A549 (cell line): Measurements from ENCODE around the gene ATL1. TPM values are rescaled to one million over a fixed set of nuclear protein-coding genes. Genes with fewer than 3 reads are reported as not detected.

Source experiments
- ATAC-seq, 2 experiments: fragments of 200-7000 bp in 1 of 2; fragments of >200 bp in 1 of 2; cut with Nextera tagmentation in 1 of 2; cut with Tn5 transposase in 1 of 2; 3 replicates each; pipeline versions ENCODE4 v1.8.0 to v1.9.1; 2018 to 2020; ENCODE audit warnings: mild to moderate bottlenecking in 1 of 2, moderate library complexity in 1 of 2
- CTCF ChIA-PET: fragments of 300-600 bp; sonication (Branson Sonifier 250); formaldehyde crosslinking; extraction: SDS; loops from one replicate; lab custom pipeline; 2021; ENCODE audit warnings: antibody characterized with exemption, inconsistent platforms; lab: Yijun Ruan, JAX
- POLR2A ChIA-PET: fragments of 350-600 bp; formaldehyde crosslinking; extraction: SDS; loops from one replicate; lab custom pipeline; 2021; ENCODE audit warnings: antibody characterized with exemption, inconsistent platforms; lab: Yijun Ruan, JAX
- DNase-seq, 2 experiments: peaks; one replicate each; pipeline versions ENCODE4 v3.0.0 to v3.0.0-alpha.2; 2011 to 2016; ENCODE audit warnings: low read depth in 1 of 2, low spot score in 1 of 2
- FAIRE-seq: peaks from 2 replicates; lab custom pipeline; 2011; peaks lifted over from hg19 to GRCh38; lab: Jason Lieb, UNC
- H3K27ac ChIP-seq, 2 experiments: fragments of >200 bp; sonication (Bioruptor Twin); formaldehyde crosslinking; 3 replicates each; pipeline ENCODE4 v1.5.1; 2016 to 2017
- H3K4me1 ChIP-seq: fragments of >200 bp; sonication (Bioruptor Twin); formaldehyde crosslinking; 3 replicates; pipeline ENCODE4 v1.6.1; 2016
- H3K4me2 ChIP-seq: fragments of >200 bp; sonication (Bioruptor Twin); formaldehyde crosslinking; 3 replicates; pipeline ENCODE4 v1.6.1; 2016
- H3K4me3 ChIP-seq: fragments of >200 bp; sonication (Bioruptor Twin); formaldehyde crosslinking; 3 replicates; pipeline ENCODE4 v1.5.1; 2016
- H3K9me3 ChIP-seq: fragments of >200 bp; sonication (Bioruptor Twin); formaldehyde crosslinking; 3 replicates; pipeline ENCODE4 v1.6.1; 2016
- CHD4 ChIP-seq: fragments of 200-600 bp; sonication (generic); IDR thresholded peaks from 2 replicates; pipeline ENCODE4 v1.6.1; 2016; ENCODE audit warnings: antibody characterized with exemption, mild to moderate bottlenecking, borderline replicate concordance
- FOSL2 ChIP-seq, 2 experiments: fragments of 450-650 bp in 1 of 2; fragments of >200 bp in 1 of 2; sonication (Bioruptor Twin) in 1 of 2; formaldehyde crosslinking; IDR thresholded peaks; 2 replicates each; pipeline versions ENCODE4 v1.5.0 to v1.6.1; 2016 to 2020; ENCODE audit warnings: mild to moderate bottlenecking in 1 of 2, moderate library complexity in 1 of 2
- HEYL ChIP-seq: fragments of 250-450 bp; sonication (Bioruptor Pico); IDR thresholded peaks from 2 replicates; pipeline ENCODE4 v1.8.0; 2021; ENCODE audit warnings: mild to moderate bottlenecking, moderate library complexity
- HMGXB4 ChIP-seq: fragments of 250-450 bp; sonication (Bioruptor Pico); IDR thresholded peaks from 2 replicates; pipeline ENCODE4 v1.5.0; 2021; ENCODE audit warnings: mild to moderate bottlenecking, moderate library complexity, borderline replicate concordance
- HOXB13 ChIP-seq: fragments of 250-450 bp; sonication (Bioruptor Pico); IDR thresholded peaks from 2 replicates; pipeline ENCODE4 v1.5.0; 2020; ENCODE audit warnings: low read depth, mild to moderate bottlenecking, moderate library complexity
- JUN ChIP-seq, 2 experiments: fragments of >200 bp; sonication (Bioruptor Twin); formaldehyde crosslinking; IDR thresholded peaks; 2 replicates in 1 of 2; 3 replicates in 1 of 2; pipeline ENCODE4 v1.6.1; 2016 to 2017
- KDM1A ChIP-seq: fragments of 200-600 bp; sonication (generic); IDR thresholded peaks from 2 replicates; pipeline ENCODE4 v1.6.1; 2016; ENCODE audit warnings: low read depth, mild to moderate bottlenecking
- MAFK ChIP-seq: fragments of 450-650 bp; IDR thresholded peaks from 2 replicates; pipeline ENCODE4 v1.6.1; 2014; ENCODE audit not compliant: partially characterized antibody
- MAZ ChIP-seq: fragments of 150-350 bp; IDR thresholded peaks from 2 replicates; pipeline ENCODE4 v1.6.1; 2014; ENCODE audit warnings: antibody characterized with exemption, low read depth, low read length, borderline replicate concordance
- NR3C1 ChIP-seq: fragments of >200 bp; sonication (Bioruptor Twin); formaldehyde crosslinking; IDR thresholded peaks from 3 replicates; pipeline ENCODE4 v1.6.1; 2017
- PBX3 ChIP-seq: IDR thresholded peaks from 2 replicates; pipeline ENCODE4 v1.6.1; 2012
- REST ChIP-seq: fragments of 200-600 bp; sonication (generic); IDR thresholded peaks from 2 replicates; pipeline ENCODE4 v1.6.1; 2016; ENCODE audit warnings: antibody characterized with exemption, mild to moderate bottlenecking, moderate library complexity
- TFCP2L1 ChIP-seq: fragments of 250-450 bp; sonication (Bioruptor Pico); IDR thresholded peaks from 2 replicates; pipeline ENCODE4 v1.5.0; 2021; ENCODE audit warnings: mild to moderate bottlenecking
- USF2 ChIP-seq: fragments of 450-650 bp; IDR thresholded peaks from 2 replicates; pipeline ENCODE4 v1.6.1; 2014; ENCODE audit warnings: antibody characterized with exemption
- ZFP36 ChIP-seq: fragments of 450-650 bp; IDR thresholded peaks from 2 replicates; pipeline ENCODE4 v1.6.1; 2014; ENCODE audit warnings: borderline replicate concordance; ENCODE audit not compliant: partially characterized antibody
- ZNF302 ChIP-seq: fragments of 250-450 bp; sonication (Bioruptor Pico); IDR thresholded peaks from 2 replicates; pipeline ENCODE4 v1.9.0; 2021; ENCODE audit warnings: inconsistent platforms, mild to moderate bottlenecking, moderate library complexity
- WGBS: methylation state at CpG from one replicate; pipeline ENCODE4 v1.1.6; 2017; ENCODE audit errors: missing lambda C conversion rate; 5-methylcytosine and 5-hydroxymethylcytosine counted together
- polyA plus RNA-seq, 4 experiments: library from polyadenylated mRNA; depleted of rRNA in 3 of 4; stranded (reverse); fragments of >200 nt; fragmentation: RNase III in 1 of 4; extraction: RNeasy Plus Mini Kit Qiagen cat#74134 plus additional on column Dnase treatment in 1 of 4; gene quantifications; 2 replicates in 3 of 4; 3 replicates in 1 of 4; pipeline ENCODE4 v1.2.3, GENCODE V29; 2011 to 2017
- TF ChIP-seq, protein P1 (sequence below): IDR thresholded peaks from 2 replicates; pipeline ENCODE4 v1.6.1; 2012

The ATL1 gene
- polyA plus RNA-seq, 2 of the 4 experiments (the other 2 are of a cell fraction) = 4.7 to 5.1 TPM

DNA sequence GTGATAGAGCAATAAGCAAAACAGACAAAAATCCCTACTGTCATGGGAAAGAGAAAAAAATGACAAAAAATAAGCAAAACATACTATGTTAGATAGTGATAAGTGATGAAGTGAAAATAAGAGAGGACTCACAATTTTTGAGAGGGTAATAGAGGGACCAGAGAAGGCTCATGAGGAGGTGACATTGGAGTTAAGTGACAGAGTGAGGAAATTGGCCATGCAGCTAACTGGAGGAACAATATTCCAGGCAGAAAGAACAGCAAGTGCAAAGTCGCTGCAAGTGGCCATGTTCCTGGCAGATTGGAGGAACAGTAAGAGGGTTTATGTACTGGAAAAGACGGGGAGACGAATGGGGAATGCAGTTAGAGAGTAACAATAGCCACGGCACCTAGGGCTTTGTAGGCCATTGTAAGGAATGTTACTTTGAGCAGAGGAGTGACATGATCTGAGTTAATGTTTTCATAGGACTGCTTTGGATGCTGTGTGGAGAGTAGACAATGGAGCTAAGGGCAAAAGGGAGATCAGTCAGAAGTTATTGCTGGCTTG lies 109.6 kb downstream of the ATL1 start:
- ATAC-seq = no peak
- no peak for FAIRE-seq
- H3K4me3 ChIP-seq = no peak overlapping the region
- H3K4me2 ChIP-seq = peak overlapping the region; percentile 72
- ChIA-PET POLR2A (interaction anchor here (1.4 kb wide), 1 partner anchor 349 kb away, joined by 3 read pairs; no protein-coding TSS in a partner anchor), CTCF (no interaction called here)
- TF ChIP-seq ZNF302 (CRISPR knock-in tag) = no peak
- no peak for TF ChIP-seq TFCP2L1 (CRISPR knock-in tag)
- TF ChIP-seq MAFK = no peak
- no peak for TF ChIP-seq CHD4
- TF ChIP-seq USF2 = no peak
- no peak for TF ChIP-seq HOXB13 (CRISPR knock-in tag)
- TF ChIP-seq HEYL = no peak
- no peak for TF ChIP-seq KDM1A
- TF ChIP-seq REST = no peak
- TF ChIP-seq NR3C1 = no peak
- TF ChIP-seq, protein P1, sequence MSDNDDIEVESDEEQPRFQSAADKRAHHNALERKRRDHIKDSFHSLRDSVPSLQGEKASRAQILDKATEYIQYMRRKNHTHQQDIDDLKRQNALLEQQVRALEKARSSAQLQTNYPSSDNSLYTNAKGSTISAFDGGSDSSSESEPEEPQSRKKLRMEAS = no peak
- no peak for TF ChIP-seq ZFP36
- no peak for TF ChIP-seq JUN (IDR thresholded peaks at IDR 0.05)
- TF ChIP-seq HMGXB4 (CRISPR knock-in tag) = no peak
- DNase-seq = no peak
- peaks cover 16% of the 10 kb centered on the region for H3K4me1 ChIP-seq
- H3K27ac ChIP-seq = peak overlapping the region in 1 of 2 experiments; percentile 96; a peak in 3 of 6 replicates
- 87% methylated on average over 4 of the region's 4 CpGs for WGBS
- no peaks in the 10 kb centered on the region for H3K9me3 ChIP-seq

DNA sequence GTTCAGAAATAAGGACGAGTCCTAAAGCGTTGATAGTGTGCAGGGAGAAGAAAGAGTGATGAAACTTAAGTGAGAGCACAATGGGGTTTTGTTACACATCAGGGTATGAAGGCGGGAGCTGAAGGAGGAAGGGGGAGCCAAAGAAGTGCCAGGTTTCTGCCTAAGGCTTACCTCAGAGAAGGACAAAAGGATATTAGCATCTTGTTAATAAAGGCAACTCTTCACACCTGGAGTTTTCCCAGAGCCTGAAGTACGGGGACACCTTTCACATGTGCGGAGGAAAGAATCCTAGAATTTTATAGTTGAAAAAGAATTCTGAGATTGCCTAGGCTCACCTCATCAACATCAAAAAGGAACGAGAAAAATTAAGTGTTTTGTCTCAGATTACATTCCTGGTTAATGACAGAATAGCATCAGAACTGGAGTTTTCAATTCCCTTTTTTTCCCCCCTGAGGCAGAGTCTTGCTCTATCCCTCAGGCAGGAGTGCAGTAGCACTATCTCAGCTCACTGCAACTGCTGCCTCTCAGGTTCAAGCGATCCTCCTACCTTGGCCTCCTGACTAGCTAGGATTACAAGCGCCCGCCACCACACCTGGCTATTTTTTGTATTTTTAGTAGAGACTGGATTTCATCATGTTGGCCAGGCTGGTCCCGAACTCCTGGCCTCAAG lies 110.4 kb downstream of the ATL1 start:
- no peak for DNase-seq
- CTCF ChIA-PET = interaction anchor here (1.2 kb wide), 1 partner anchor 108 kb away, joined by 3 read pairs; no protein-coding TSS in a partner anchor

More for the DNA sequence above, 110.4 kb downstream of the ATL1 start:
- ATAC-seq (no peak), FAIRE-seq (no peak)
- Histone ChIP-seq H3K4me1 (peaks cover 22% of the 10 kb centered on the region), H3K9me3 (no peaks in the 10 kb centered on the region), H3K27ac (no peak overlapping the region), H3K4me3 (no peak overlapping the region), H3K4me2 (no peak overlapping the region)
- no peak for TF ChIP-seq PBX3
- no peak for TF ChIP-seq FOSL2 (IDR thresholded peaks at IDR 0.05)
- TF ChIP-seq FOSL2 (CRISPR knock-in tag; IDR thresholded peaks at IDR 0.05) = no peak
- TF ChIP-seq MAZ = no peak
- WGBS = 91% methylated on average over 10 of the region's 10 CpGs
- POLR2A ChIA-PET = no interaction called here
